Measurements from ENCODE around the gene CCND3.
A peak's percentile ranks its signal among the peaks of the same experiment; 100 is the strongest.
"Not testable (repeated sequence)": the region's sequence is repeated elsewhere in the genome, so short reads cannot be mapped to it uniquely, and the experiment has no call there.

The CCND3 gene

DNA sequence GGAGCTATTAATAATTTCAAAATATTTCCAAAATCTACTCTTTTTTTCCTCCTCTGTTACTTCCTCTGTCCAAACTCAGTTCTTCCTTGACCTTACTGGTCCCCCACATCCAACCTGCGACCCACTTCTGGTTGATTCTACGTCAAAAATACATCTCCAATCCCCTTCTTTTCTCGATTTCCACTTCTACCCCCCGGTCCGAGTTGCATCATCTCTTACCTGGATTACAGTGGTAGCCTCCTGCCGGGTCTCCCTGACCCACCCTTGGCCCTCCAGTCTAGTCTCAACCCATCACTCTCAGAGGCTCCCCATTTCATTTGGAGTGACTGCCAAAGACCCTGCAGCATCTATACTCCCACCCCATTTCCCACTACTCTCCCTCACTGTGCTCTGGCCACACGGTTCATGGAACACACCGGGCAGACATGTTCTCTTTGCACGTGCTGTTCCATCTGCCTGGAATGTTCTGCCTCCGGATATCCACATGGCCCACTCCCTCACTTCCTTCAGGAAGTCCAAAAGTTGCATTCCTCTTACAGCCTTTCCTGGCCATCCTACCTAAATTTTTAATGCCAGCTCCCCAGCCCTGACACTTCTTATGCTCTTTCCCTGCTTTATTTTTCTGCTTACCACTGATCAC lies 6.1 kb upstream of the CCND3 start:
- no peak for DNase-seq (ENCODE audit: low spot score)

DNA sequence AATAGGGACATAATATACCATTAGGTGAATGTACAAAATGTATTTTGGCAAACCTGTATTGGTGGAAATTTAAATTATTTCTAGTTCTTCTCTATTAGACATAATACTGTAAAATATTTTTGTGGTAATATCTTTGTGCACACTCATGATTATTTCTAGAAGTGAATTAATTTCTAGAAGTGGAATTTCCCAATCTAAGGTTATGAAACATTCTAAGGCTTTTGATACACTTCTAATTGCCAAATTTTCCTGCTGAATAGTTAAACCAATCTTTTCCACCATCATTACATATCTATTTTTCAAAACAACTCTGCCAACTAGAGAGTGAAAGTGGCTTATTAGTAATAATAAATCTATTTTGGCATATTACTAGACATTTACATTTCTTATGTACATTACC lies 1.8 kb upstream of the CCND3 start:
- DNase-seq (ENCODE audit: low spot score): no peak

DNA sequence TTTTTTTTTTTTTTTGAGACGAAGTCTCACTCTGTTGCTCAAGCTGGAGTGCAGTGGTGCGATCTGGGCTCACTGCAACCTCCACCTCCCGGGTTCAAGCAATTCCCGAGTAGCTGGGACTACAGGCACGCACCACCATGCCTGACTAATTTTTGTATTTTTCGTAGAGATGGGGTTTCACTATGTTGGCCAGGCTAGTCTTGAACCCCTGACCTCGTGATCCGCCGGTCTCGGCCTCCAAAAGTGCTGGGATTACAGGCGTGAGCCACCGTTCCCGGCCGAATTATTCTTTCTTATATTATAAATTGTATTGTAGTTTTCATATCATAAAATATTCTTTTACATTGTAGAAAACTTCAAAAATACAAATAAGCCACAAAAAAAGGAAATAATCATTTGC lies 1.3 kb upstream of the CCND3 start:
- DNase-seq (ENCODE audit: low spot score): not testable (repeated sequence)

DNA sequence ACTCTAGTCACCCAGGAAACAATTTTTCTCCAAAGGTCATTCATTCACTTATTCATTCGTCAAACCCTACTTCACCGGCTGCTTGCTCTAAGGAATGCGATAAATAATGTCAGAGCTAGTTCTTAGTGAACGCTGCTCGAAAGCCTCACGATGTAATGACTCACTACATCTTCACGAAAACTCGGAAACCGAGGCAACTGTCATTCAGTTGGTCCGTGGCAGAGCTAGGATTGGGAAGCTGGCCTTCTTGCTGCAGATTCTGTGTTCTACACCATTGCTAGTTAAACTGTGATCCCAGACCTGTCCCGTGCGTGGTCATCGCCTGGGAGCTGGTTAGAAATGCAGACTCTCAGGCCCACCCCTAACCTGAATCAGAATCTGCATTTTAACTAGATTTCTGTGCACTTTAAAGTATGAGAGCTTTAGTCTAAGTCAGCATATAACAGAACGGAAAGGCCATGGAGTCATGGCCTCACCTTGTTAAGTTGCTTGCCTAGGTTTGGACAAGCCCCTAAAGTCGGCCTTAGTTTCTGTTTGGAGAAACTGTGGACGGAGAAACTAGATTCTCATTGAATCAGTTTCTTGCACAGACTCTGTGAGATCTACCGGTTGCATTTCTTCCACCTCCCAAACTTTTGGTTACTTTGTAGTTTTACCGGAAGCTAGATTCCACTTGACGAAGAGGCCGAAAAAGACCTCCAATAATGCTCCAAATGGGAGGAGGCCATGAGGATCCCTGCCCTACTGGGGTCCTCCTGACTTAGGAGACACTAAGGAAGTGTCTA lies 651 bp upstream of the CCND3 start:
- peak; percentile 67 for DNase-seq (ENCODE audit: low spot score)

GRCh38 chr6:41940759-41941279 lies 789 bp downstream of the CCND3 start:
- DNase-seq (ENCODE audit: low spot score): peak; percentile 18

DNA sequence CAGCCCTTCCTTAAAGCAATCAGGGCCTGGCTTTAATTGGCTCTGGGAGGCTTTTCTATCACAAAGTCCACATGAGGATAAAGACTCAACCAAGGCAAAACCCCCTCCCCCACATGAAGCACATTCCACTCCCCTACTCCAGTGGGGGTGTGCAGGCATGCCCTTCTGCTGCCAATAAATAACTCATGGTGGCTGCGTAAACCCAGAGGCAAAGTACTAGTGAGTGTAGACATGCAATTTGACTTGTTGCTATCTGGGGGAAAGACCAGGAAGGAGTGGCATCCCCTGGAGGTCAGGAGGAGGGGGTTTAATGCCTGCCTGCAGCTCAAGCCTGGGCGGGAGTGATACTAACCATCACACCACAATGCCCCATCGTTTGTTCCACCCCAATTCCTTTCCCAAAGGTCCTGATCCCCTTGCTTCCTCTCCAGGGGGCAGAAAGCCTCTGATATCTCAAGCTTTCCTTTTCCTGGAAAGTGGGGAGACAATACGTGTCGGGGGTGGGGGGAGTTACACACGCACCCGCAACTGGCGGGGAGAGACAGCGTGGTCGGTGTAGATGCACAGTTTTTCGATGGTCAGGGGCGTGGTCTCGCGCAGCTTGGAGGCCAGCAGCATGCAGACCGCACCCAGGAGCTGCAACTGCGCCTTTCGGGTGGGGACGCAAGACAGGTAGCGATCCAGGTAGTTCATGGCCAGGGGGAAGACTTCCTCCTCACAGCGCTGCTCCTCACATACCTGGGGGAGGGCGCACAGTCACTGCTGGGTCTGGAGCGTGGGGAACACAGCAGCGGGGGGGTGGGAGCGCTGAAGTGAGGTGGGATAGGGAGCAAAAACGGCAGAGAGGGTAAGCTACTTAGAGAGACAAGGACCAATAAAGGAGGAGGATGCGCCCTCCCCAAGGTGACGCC lies 1.5 kb downstream of the CCND3 start:
- DNase-seq (ENCODE audit: low spot score): no peak

GRCh38 chr6:41939176-41939847 lies 2.3 kb downstream of the CCND3 start:
- DNase-seq (ENCODE audit: low spot score): no peak

- no peak for DNase-seq (ENCODE audit: low spot score)
Measured at GRCh38 chr6:41938590-41939175, 2.9 kb downstream of the CCND3 start.

- no peak for DNase-seq (ENCODE audit: low spot score)
Measured at GRCh38 chr6:41937861-41938574, 3.6 kb downstream of the CCND3 start.

DNA sequence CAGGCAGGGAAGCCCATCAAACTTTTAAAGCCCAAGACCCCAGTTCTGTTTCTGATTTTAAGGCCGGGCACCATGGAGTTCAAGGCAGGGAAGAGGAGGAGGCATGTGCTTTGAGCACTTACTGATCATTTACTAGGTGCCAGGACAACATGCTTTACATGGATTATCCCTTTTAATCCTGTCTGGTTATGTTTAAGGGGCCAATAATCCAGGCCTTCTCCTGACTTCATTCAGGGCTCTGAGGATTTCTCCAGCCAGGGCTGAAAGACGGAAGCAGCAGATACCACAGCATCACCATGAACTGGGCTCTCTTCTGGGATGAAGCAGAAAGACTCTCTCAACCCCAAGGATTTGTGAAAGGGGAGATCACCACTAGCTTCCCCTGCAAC lies 4.1 kb downstream of the CCND3 start:
- no peak for DNase-seq (ENCODE audit: low spot score)

DNA sequence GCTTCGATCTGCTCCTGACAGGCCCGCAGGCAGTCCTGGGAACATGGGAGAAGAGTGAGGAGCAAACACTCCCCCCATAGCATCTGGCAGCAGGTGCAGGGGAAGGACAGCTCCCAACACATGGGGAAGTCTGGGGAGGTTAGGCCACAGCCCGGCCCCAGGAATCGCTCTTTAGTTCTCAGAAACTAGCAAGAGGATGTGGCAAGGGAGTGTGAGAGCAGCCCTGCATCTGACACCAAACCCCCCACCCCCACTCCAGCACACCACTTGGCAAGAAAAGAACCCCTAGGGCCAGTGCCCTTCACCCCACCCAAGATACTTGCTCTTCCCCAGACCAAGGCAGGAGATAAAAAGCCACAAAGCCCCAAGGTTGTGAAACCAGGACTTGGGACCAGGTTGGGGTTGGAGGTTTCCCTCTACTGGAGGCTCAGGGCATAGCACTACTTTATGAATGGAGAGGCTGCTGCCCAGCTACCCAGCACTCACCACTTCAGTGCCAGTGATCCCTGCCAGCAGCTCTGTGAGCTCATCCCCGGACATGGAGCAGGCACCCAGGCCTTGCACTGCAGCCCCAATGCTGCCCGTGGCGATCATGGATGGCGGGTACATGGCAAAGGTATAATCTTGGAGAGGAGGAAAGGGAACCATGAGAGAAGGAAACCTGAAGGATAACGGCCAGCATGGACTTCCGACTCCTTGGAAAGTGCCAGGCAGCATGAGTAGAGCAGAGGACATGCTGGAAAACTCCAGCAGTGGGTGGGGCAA lies 5.4 kb downstream of the CCND3 start:
- peak; percentile 76 for DNase-seq (ENCODE audit: low spot score)

DNA sequence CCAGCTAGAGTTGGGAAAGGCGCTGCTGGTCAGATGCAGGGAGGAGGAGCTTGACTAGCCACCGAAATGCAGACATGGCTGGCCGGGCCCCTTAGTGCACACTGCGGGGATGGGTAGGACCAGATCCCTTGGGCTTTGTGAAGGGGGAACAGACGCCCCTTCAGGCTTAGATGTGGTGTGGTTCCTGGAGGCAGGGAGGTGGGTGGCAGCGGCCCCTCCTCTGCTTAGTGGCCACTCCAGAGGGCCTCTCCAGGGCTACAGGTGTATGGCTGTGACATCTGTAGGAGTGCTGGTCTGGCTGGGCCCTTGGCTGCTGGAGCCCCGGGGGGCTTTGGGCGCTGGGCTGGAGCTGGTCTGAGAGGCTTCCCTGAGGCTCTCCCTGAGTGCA lies 5.9 kb downstream of the CCND3 start:
- DNase-seq (ENCODE audit: low spot score): no peak

- DNase-seq (ENCODE audit: low spot score): no peak
Measured at GRCh38 chr6:41935193-41935574, 6.4 kb downstream of the CCND3 start.

DNA sequence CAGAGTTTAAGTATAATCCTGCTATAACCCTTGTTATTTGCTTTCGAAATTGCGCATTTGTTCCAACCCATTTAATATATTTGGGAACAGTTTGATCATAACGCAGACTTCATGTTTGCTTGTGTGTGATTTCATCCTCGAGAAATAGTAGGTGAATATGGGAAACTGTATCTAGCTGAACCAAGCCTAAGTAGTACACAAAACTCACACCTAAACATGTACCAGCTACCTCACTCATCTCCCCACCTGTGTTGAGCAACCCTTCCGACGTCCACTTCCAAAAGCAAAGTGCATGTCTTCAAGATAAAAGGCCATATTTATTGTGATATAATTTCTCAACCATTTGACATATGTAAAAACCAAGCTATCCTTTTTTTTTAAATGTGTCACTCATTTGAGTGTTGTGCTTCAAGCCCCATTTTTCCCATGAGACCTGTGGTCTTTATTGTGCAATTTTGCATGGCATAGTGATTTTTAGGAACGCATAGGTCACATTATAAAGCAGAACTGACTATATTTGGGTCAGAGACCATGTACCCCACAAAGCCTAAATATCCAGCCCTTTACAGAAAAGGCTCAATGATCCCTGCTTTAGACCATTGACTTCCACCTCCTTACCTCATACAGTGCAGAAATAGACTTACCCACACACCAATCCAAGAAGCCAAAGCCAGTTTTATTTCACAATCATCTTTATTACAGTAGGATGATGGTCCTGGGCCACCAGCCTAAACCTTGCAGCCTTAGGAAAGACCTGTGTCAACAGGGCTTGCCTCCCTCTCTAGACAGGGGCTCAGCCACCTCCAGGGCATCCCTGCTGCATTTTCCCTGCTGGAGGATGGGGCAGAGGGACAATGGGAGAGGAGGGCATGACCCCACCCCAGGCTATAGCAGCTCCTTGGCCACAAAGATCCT lies 7.1 kb downstream of the CCND3 start:
- DNase-seq (ENCODE audit: low spot score): no peak

DNA sequence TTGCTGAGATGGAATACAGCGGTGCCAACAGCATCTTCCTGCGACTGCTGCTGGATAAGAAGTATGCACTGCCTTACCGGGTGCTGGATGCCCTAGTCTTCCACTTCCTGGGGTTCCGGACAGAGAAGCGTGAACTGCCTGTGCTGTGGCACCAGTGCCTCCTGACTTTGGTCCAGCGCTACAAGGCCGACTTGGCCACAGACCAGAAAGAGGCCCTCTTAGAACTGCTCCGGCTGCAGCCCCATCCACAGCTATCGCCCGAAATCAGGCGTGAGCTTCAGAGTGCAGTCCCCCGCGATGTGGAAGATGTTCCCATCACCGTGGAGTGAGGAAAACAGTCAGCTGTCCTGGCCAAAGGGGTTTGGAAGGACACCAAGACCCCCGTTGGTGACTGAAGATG lies 9.2 kb downstream of the CCND3 start:
- no peak for DNase-seq (ENCODE audit: low spot score)

GRCh38 chr6:41931792-41932191 lies 9.8 kb downstream of the CCND3 start:
- no peak for DNase-seq (ENCODE audit: low spot score)

- no peak for DNase-seq (ENCODE audit: low spot score)
Measured at GRCh38 chr6:41929924-41930323, 11.7 kb downstream of the CCND3 start.

- no peak for DNase-seq (ENCODE audit: low spot score)
Measured at GRCh38 chr6:41927253-41927652, 14.4 kb downstream of the CCND3 start.

DNA sequence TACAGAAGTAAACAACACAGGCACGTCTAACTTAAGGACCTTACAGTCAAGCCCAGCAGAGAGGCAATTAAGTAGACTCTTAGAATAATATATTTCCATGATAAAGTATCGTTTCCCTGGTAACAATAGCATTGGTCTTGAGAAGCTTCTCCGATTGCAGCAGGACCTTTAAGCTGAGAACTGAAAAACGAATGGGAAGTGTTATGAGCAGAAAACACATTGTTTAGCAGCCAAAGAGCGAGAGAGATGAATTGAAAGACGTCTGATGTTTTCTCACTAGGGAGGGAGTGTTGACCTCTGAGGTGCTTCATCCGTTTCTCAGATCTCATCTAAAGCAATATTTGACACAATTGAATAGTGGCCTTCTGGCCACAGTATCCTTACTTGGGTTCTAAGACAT lies 19.5 kb downstream of the CCND3 start:
- DNase-seq (ENCODE audit: low spot score): peak; percentile 27
